H1 (cell line): ENCODE results near the gene RPS6KA4. TPM values are rescaled to one million over a fixed set of nuclear protein-coding genes. Genes with fewer than 3 reads are reported as not detected.
A peak's percentile ranks its signal among the peaks of the same experiment; 100 is the strongest.

ENCODE experiments used
- CTCF ChIA-PET: fragments of 300-600 bp; sonication (Branson Sonifier 250); formaldehyde crosslinking; loops from one replicate; lab custom pipeline; 2021; ENCODE audit not compliant: partially characterized antibody; lab: Charles Lee
- POLR2A ChIA-PET: fragments of 300-600 bp; sonication (Branson Sonifier 250); formaldehyde crosslinking; loops from one replicate; lab custom pipeline; 2021; ENCODE audit warnings: inconsistent platforms; ENCODE audit not compliant: partially characterized antibody; lab: Charles Lee
- DNase-seq, 2 experiments: peaks; one replicate each; pipeline versions ENCODE4 v3.0.0 to v3.0.0-alpha.2; 2010 to 2022; ENCODE audit warnings: low spot score in 2 of 2, low read depth in 1 of 2, mixed read lengths in 1 of 2
- FAIRE-seq: peaks from 2 replicates; lab custom pipeline; 2011; peaks lifted over from hg19 to GRCh38; lab: Jason Lieb, UNC
- H2AFZ ChIP-seq: 2 replicates; pipeline ENCODE4 v1.8.1; 2012; ENCODE audit warnings: low read length, inconsistent platforms
- H2AK5ac ChIP-seq: 2 replicates; pipeline ENCODE4 v1.6.1; 2013; ENCODE audit warnings: low read depth, low read length
- H2BK120ac ChIP-seq: replicated peaks from 2 replicates; pipeline ENCODE3; 2013; ENCODE audit warnings: low read depth, low read length, inconsistent platforms
- H2BK12ac ChIP-seq: 2 replicates; pipeline ENCODE4 v1.6.1; 2013; ENCODE audit warnings: low read depth, low read length
- H2BK15ac ChIP-seq: 2 replicates; pipeline ENCODE4 v1.6.1; 2013; ENCODE audit warnings: low read length
- H2BK20ac ChIP-seq: 2 replicates; pipeline ENCODE4 v1.6.1; 2013; ENCODE audit warnings: low read length
- H2BK5ac ChIP-seq: 2 replicates; pipeline ENCODE4 v1.6.1; 2013; ENCODE audit warnings: low read depth, low read length
- H3K14ac ChIP-seq: 2 replicates; pipeline ENCODE4 v1.6.1; 2013; ENCODE audit warnings: inconsistent platforms; ENCODE audit not compliant: insufficient read length
- H3K18ac ChIP-seq: 2 replicates; pipeline ENCODE4 v1.6.1; 2013; ENCODE audit warnings: low read length; ENCODE audit errors: extremely low read depth
- H3K23ac ChIP-seq: 2 replicates; pipeline ENCODE4 v1.6.1; 2013; ENCODE audit warnings: inconsistent platforms; ENCODE audit not compliant: insufficient read length
- H3K23me2 ChIP-seq: 2 replicates; pipeline ENCODE4 v1.6.1; 2013; ENCODE audit warnings: low read depth, low read length
- H3K27ac ChIP-seq: 2 replicates; pipeline ENCODE4 v1.6.1; 2011; ENCODE audit warnings: low read depth, low read length, inconsistent platforms
- H3K27me3 ChIP-seq, 4 experiments: replicated peaks in 1 of 4; 1 replicate in 1 of 4; 2 replicates in 3 of 4; pipeline versions ENCODE4 v1.6.1 to v1.8.1; 2011 to 2013; ENCODE audit warnings: low read length in 3 of 4, mild to moderate bottlenecking in 3 of 4, inconsistent platforms in 2 of 4, mixed read lengths in 2 of 4, moderate library complexity in 1 of 4; ENCODE audit not compliant: control insufficient read depth in 3 of 4, insufficient read depth in 3 of 4; ENCODE audit errors: extremely low read depth in 1 of 4
- H3K36me3 ChIP-seq, 4 experiments: 2 replicates each; pipeline versions ENCODE4 v1.6.1 to v1.8.1; 2011 to 2013; ENCODE audit warnings: mild to moderate bottlenecking in 4 of 4, low read length in 3 of 4, moderate library complexity in 2 of 4, control low read depth in 1 of 4, inconsistent platforms in 1 of 4; ENCODE audit not compliant: insufficient read depth in 4 of 4, control insufficient read depth in 2 of 4
- H3K4ac ChIP-seq: replicated peaks from 2 replicates; pipeline ENCODE3; 2013; ENCODE audit warnings: low read length, low read depth, mixed read lengths, inconsistent platforms; ENCODE audit not compliant: insufficient read length
- H3K4me1 ChIP-seq, 4 experiments: replicated peaks in 1 of 4; 1 replicate in 1 of 4; 2 replicates in 3 of 4; pipeline versions ENCODE4 v1.6.1 to v1.8.1; 2011 to 2013; ENCODE audit warnings: low read length in 3 of 4, inconsistent platforms in 2 of 4, mixed read lengths in 1 of 4; ENCODE audit not compliant: insufficient read depth in 4 of 4, control insufficient read depth in 3 of 4
- H3K4me2 ChIP-seq, 2 experiments: 2 replicates each; pipeline versions ENCODE4 v1.6.1 to v1.8.1; 2011 to 2013; ENCODE audit warnings: low read depth in 2 of 2, low read length in 2 of 2, control low read depth in 1 of 2, inconsistent platforms in 1 of 2, mild to moderate bottlenecking in 1 of 2; ENCODE audit not compliant: insufficient read depth in 1 of 2
- H3K4me3 ChIP-seq, 4 experiments: fragments of 200-600, 300-600 bp in 1 of 4; sonication (generic), shearing (Covaris generic), sonication (Bioruptor Twin) in 1 of 4; 2 replicates each; pipeline versions ENCODE4 v1.5.1 to v1.8.1; 2011 to 2016; ENCODE audit warnings: low read length in 4 of 4, low read depth in 3 of 4, control low read depth in 2 of 4, inconsistent platforms in 2 of 4, mild to moderate bottlenecking in 2 of 4, mixed read lengths in 1 of 4, moderate library complexity in 1 of 4; ENCODE audit not compliant: insufficient read depth in 2 of 4; ENCODE audit errors: extremely low read depth in 1 of 4
- H3K56ac ChIP-seq: replicated peaks from 2 replicates; pipeline ENCODE3; 2013; ENCODE audit warnings: low read depth, mild to moderate bottlenecking, mixed read lengths, low read length, inconsistent platforms; ENCODE audit not compliant: insufficient read length
- H3K79me1 ChIP-seq: 2 replicates; pipeline ENCODE4 v1.6.1; 2013; ENCODE audit warnings: low read depth, low read length, control low read depth
- H3K79me2 ChIP-seq, 2 experiments: 2 replicates each; pipeline versions ENCODE4 v1.6.1 to v1.8.1; 2012 to 2013; ENCODE audit warnings: low read length in 2 of 2, mild to moderate bottlenecking in 2 of 2, inconsistent platforms in 1 of 2; ENCODE audit not compliant: insufficient read depth in 2 of 2, control insufficient read depth in 1 of 2
- H3K9ac ChIP-seq, 4 experiments: replicated peaks in 1 of 4; 1 replicate in 1 of 4; 2 replicates in 3 of 4; pipeline versions ENCODE4 v1.6.1 to v1.8.1; 2011 to 2013; ENCODE audit warnings: low read depth in 3 of 4, low read length in 3 of 4, control low read depth in 2 of 4, mild to moderate bottlenecking in 2 of 4, moderate library complexity in 2 of 4, inconsistent platforms in 1 of 4; ENCODE audit errors: extremely low read depth in 1 of 4
- H3K9me3 ChIP-seq, 2 experiments: 2 replicates each; pipeline versions ENCODE4 v1.6.1 to v1.8.1; 2012 to 2013; ENCODE audit warnings: mild to moderate bottlenecking in 2 of 2, moderate library complexity in 2 of 2, control low read depth in 1 of 2, inconsistent platforms in 1 of 2, low read depth in 1 of 2, low read length in 1 of 2, mixed read lengths in 1 of 2; ENCODE audit not compliant: insufficient read depth in 2 of 2
- H4K20me1 ChIP-seq, 2 experiments: replicated peaks in 1 of 2; 2 replicates each; pipeline versions ENCODE3 to v1.8.1; 2011 to 2013; ENCODE audit warnings: inconsistent platforms in 2 of 2, low read length in 2 of 2, mild to moderate bottlenecking in 1 of 2; ENCODE audit not compliant: insufficient read depth in 2 of 2, control insufficient read depth in 1 of 2
- H4K5ac ChIP-seq: 2 replicates; pipeline ENCODE4 v1.6.1; 2013; ENCODE audit warnings: low read length, low read depth, mixed read lengths, inconsistent platforms; ENCODE audit not compliant: insufficient read length
- H4K8ac ChIP-seq: 2 replicates; pipeline ENCODE4 v1.8.0; 2013; ENCODE audit warnings: mild to moderate bottlenecking, moderate library complexity, low read length, inconsistent platforms; ENCODE audit not compliant: insufficient read depth; ENCODE audit errors: extremely low read depth
- H4K91ac ChIP-seq: replicated peaks from 2 replicates; pipeline ENCODE3; 2013; ENCODE audit warnings: low read length, mixed read lengths, inconsistent platforms; ENCODE audit not compliant: insufficient read length
- CBX5 ChIP-seq: fragments of 300-800, 300-1000 bp; sonication (generic); IDR thresholded peaks from 2 replicates; pipeline ENCODE4 v1.7.1; 2016; ENCODE audit warnings: antibody characterized with exemption, low read length, low read depth
- CHD1 ChIP-seq: IDR thresholded peaks from 2 replicates; pipeline ENCODE4 v1.6.1; 2012; ENCODE audit warnings: low read depth, low read length, improper control_type of control experiment
- CREB1 ChIP-seq: IDR thresholded peaks from 2 replicates; pipeline ENCODE4 v1.6.1; 2012; ENCODE audit warnings: inconsistent platforms
- EP300 ChIP-seq, 2 experiments: IDR thresholded peaks; 1 replicate in 1 of 2; 2 replicates in 1 of 2; pipeline ENCODE4 v1.6.1; 2011 to 2012; ENCODE audit warnings: low read depth in 2 of 2, low read length in 2 of 2, mild to moderate bottlenecking in 2 of 2, borderline replicate concordance in 1 of 2, inconsistent platforms in 1 of 2, moderate library complexity in 1 of 2
- KDM4A ChIP-seq: IDR thresholded peaks from one replicate; pipeline ENCODE4 v1.7.1; 2012; ENCODE audit warnings: low read depth, mild to moderate bottlenecking, moderate library complexity, low read length, inconsistent platforms; ENCODE audit not compliant: severe bottlenecking
- RAD21 ChIP-seq, 2 experiments: IDR thresholded peaks in 1 of 2; conservative IDR thresholded peaks in 1 of 2; 2 replicates each; pipeline ENCODE4 v1.6.1; 2011; ENCODE audit warnings: low read depth in 2 of 2, low read length in 2 of 2, improper control_type of control experiment in 1 of 2, inconsistent platforms in 1 of 2, mild to moderate bottlenecking in 1 of 2, moderate library complexity in 1 of 2
- SUZ12 ChIP-seq: fragments of 200-600 bp; sonication (generic); IDR thresholded peaks from 2 replicates; pipeline ENCODE4 v1.6.1; 2012; ENCODE audit warnings: mild to moderate bottlenecking, inconsistent platforms, low read length, moderate library complexity, mixed read lengths
- YY1 ChIP-seq: IDR thresholded peaks from 2 replicates; pipeline ENCODE4 v1.6.1; 2011; ENCODE audit warnings: low read depth, mild to moderate bottlenecking, low read length
- ZNF274 ChIP-seq: IDR thresholded peaks from 2 replicates; pipeline ENCODE4 v1.7.0; 2012; ENCODE audit warnings: low read length, borderline replicate concordance; ENCODE audit errors: extremely low read depth
- WGBS, 2 experiments: shearing (Covaris generic) in 1 of 2; methylation state at CpG; one replicate each; pipeline versions ENCODE4 v1.1.6 to v1.1.7; 2013 to 2015; ENCODE audit warnings: low lambda C conversion rate in 2 of 2, mixed read lengths in 2 of 2, inconsistent platforms in 1 of 2, low coverage in 1 of 2, missing lambda C conversion rate in 1 of 2; ENCODE audit not compliant: insufficient replicate concordance in 2 of 2, insufficient coverage in 1 of 2, insufficient read length in 1 of 2; ENCODE audit errors: extremely low coverage in 1 of 2, missing lambda C conversion rate in 1 of 2; 5-methylcytosine and 5-hydroxymethylcytosine counted together
- polyA plus RNA-seq, 7 experiments: library from polyadenylated mRNA; depleted of rRNA in 3 of 7; stranded (reverse) in 5 of 7; unstranded in 2 of 7; fragments of >200 nt in 5 of 7; fragments of 200-250 nt in 2 of 7; gene quantifications; 1 replicate in 5 of 7; 2 replicates in 1 of 7; 4 replicates in 1 of 7; pipeline versions ENCODE4 v1.2.1 to v1.2.3, GENCODE V29; 2011 to 2013; ENCODE audit warnings: missing spikeins in 2 of 7, mixed read lengths in 2 of 7
- total RNA-seq: library from RNA; stranded (reverse); fragmentation: NEBNext Ultra II Directional; extraction: Animal tissue kit (Norgen Biotek cat#: 25700); gene quantifications from 2 replicates; pipeline ENCODE4 v1.2.1, GENCODE V29; 2021
- TF ChIP-seq, protein P1 (sequence below): IDR thresholded peaks from 2 replicates; pipeline ENCODE4 v1.6.1; 2011; ENCODE audit warnings: low read length, improper control_type of control experiment

RPS6KA4 gene
- total and polyA plus RNA-seq, 2 of the 8 experiments (the other 6 are each of a cell fraction or from before 2014, with no cell fraction given): 8.2 to 12.6 TPM

- WGBS, 2 experiments: 84% methylated on average over 6 of the region's 6 CpGs; no CpG with 5 or more reads in 1 of the 2 experiments
- no peak overlapping the region for H3K4me3 ChIP-seq
- no peaks in the 10 kb centered on the region for H3K79me1 ChIP-seq
- no peak overlapping the region for H3K56ac ChIP-seq
- H3K79me2 ChIP-seq: no peaks in the 10 kb centered on the region
- peaks cover 0 to 15% (median 10%) of the 10 kb centered on the region in 4 experiments; a peak in 6 of 7 replicates for H3K4me1 ChIP-seq
- H3K36me3 ChIP-seq: no peaks in the 10 kb centered on the region
- H2AK5ac ChIP-seq: no peak overlapping the region
- H3K14ac ChIP-seq: no peak overlapping the region
- H2AFZ ChIP-seq: no peak overlapping the region
- 0 out of 2 replicates have a peak overlapping the region, but pooled peaks have one; percentile 72 for H2BK15ac ChIP-seq
- no peak overlapping the region for H3K23ac ChIP-seq
- H4K20me1 ChIP-seq: no peaks in the 10 kb centered on the region
- H3K18ac ChIP-seq: no peak overlapping the region
- no peak for FAIRE-seq
- H3K9me3 ChIP-seq: no peaks in the 10 kb centered on the region
- H4K8ac ChIP-seq: no peak overlapping the region
- H2BK120ac ChIP-seq: no peak overlapping the region
- peaks cover 0 to 3% (median 1%) of the 10 kb centered on the region in 4 experiments; a peak in 4 of 7 replicates for H3K27me3 ChIP-seq
- H3K27ac ChIP-seq: no peak overlapping the region
- no peak for DNase-seq
- no peaks in the 10 kb centered on the region; the same call in 1 of the 2 replicates for H3K23me2 ChIP-seq
- H3K4me2 ChIP-seq: no peak overlapping the region
- no peak overlapping the region for H2BK5ac ChIP-seq
- ChIA-PET POLR2A (interaction anchor here (0.9 kb wide), 1 partner anchor 16 kb away, joined by 3 read pairs; no protein-coding TSS in a partner anchor), CTCF (interaction anchor here (0.6 to 3.2 kb wide), 5 partner anchors 9 to 81 kb away, joined by 3 to 13 read pairs (median 4); no protein-coding TSS in a partner anchor)
- H2BK12ac ChIP-seq: no peak overlapping the region
- no peak overlapping the region for H3K4ac ChIP-seq
- no peak overlapping the region for H2BK20ac ChIP-seq
- H4K5ac ChIP-seq: no peak overlapping the region
- H3K9ac ChIP-seq: no peak overlapping the region
- no peak overlapping the region for H4K91ac ChIP-seq
- TF ChIP-seq ZNF274 (no peak), RAD21 (IDR thresholded peaks at IDR 0.05 in 1 of 2, conservative IDR thresholded peaks at IDR 0.05 in 1 of 2; ENCODE audit: low read depth in 2 of 2, low read length in 2 of 2) (no peak), SUZ12 (no peak), EP300 (IDR thresholded peaks at IDR 0.05; ENCODE audit: borderline replicate concordance in 1 of 2, low read depth in 2 of 2, low read length in 2 of 2) (no peak), KDM4A (no peak), CREB1 (no peak), CBX5 (no peak), CHD1 (no peak), YY1 (no peak)
- TF ChIP-seq, protein P1, sequence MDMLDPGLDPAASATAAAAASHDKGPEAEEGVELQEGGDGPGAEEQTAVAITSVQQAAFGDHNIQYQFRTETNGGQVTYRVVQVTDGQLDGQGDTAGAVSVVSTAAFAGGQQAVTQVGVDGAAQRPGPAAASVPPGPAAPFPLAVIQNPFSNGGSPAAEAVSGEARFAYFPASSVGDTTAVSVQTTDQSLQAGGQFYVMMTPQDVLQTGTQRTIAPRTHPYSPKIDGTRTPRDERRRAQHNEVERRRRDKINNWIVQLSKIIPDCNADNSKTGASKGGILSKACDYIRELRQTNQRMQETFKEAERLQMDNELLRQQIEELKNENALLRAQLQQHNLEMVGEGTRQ: no peak
These were observed 41.1 kb downstream of the RPS6KA4 start for GRCh38 chr11:64400102-64400501.
